CD4-positive, alpha-beta memory T cell (primary cell): ENCODE measurements around the gene CNTD1. TPM values are rescaled to one million over a fixed set of nuclear protein-coding genes. Genes with fewer than 3 reads are reported as not detected.
"Not testable (repeated sequence)": the region's sequence is repeated elsewhere in the genome, so short reads cannot be mapped to it uniquely, and the experiment has no call there.

Experiments
- CTCF ChIA-PET: fragments of 350-600 bp; sonication (Branson Sonifier 250); formaldehyde crosslinking; loops from one replicate; lab custom pipeline; 2021; ENCODE audit warnings: inconsistent platforms; ENCODE audit not compliant: partially characterized antibody; lab: Charles Lee
- POLR2A ChIA-PET: fragments of 350-600 bp; sonication (Branson Sonifier 250); formaldehyde crosslinking; loops from one replicate; lab custom pipeline; 2021; ENCODE audit not compliant: partially characterized antibody; lab: Charles Lee
- DNase-seq, 5 donors: peaks; one replicate each; pipeline versions ENCODE4 v3.0.0 to v3.0.0-alpha.2; 2020 to 2022; ENCODE audit warnings: mixed read lengths in 1 of 5
- H3K27ac ChIP-seq: one replicate; pipeline ENCODE4 v1.7.0; 2013; ENCODE audit warnings: low read depth, low read length
- H3K27me3 ChIP-seq: 2 replicates; pipeline ENCODE4 v1.7.0; 2013; ENCODE audit warnings: mild to moderate bottlenecking, low read length, moderate library complexity; ENCODE audit not compliant: insufficient read depth
- H3K36me3 ChIP-seq: 2 replicates; pipeline ENCODE4 v1.7.0; 2013; ENCODE audit warnings: mild to moderate bottlenecking, low read length, moderate library complexity; ENCODE audit not compliant: insufficient read depth
- H3K4me1 ChIP-seq: 2 replicates; pipeline ENCODE4 v1.7.0; 2013; ENCODE audit warnings: mild to moderate bottlenecking, low read length, moderate library complexity; ENCODE audit not compliant: insufficient read depth
- H3K4me3 ChIP-seq, 2 donors: one replicate each; pipeline ENCODE4 v1.7.0; 2013; ENCODE audit warnings: low read length in 2 of 2, mild to moderate bottlenecking in 1 of 2
- H3K9me3 ChIP-seq, 2 donors: one replicate each; pipeline ENCODE4 v1.7.0; 2013; ENCODE audit warnings: low read length in 2 of 2, control low read depth in 1 of 2; ENCODE audit not compliant: control insufficient read depth in 1 of 2
- H3K27ac Mint-ChIP-seq, 7 donors: one replicate each; pipeline ENCODE4 v1.8.0; 2020 to 2021; ENCODE audit warnings: mixed read lengths in 7 of 7, mild to moderate bottlenecking in 6 of 7, inconsistent platforms in 3 of 7, moderate library complexity in 3 of 7
- H3K27me3 Mint-ChIP-seq, 2 donors: one replicate each; pipeline ENCODE4 v1.8.0; 2020 to 2021; ENCODE audit warnings: mixed read lengths in 2 of 2
- H3K36me3 Mint-ChIP-seq, 2 donors: one replicate each; pipeline ENCODE4 v1.8.0; 2020 to 2021; ENCODE audit warnings: mixed read lengths in 2 of 2, inconsistent platforms in 1 of 2, mild to moderate bottlenecking in 1 of 2
- H3K4me1 Mint-ChIP-seq, 4 donors: one replicate each; pipeline ENCODE4 v1.8.0; 2020 to 2021; ENCODE audit warnings: mixed read lengths in 4 of 4, mild to moderate bottlenecking in 1 of 4
- H3K4me3 Mint-ChIP-seq, 8 donors: one replicate each; pipeline ENCODE4 v1.8.0; 2020 to 2021; ENCODE audit warnings: mixed read lengths in 8 of 8, mild to moderate bottlenecking in 7 of 8, moderate library complexity in 6 of 8, inconsistent platforms in 3 of 8
- H3K9me3 Mint-ChIP-seq, 8 donors: one replicate each; pipeline ENCODE4 v1.8.0; 2020 to 2021; ENCODE audit warnings: mixed read lengths in 8 of 8, mild to moderate bottlenecking in 5 of 8, inconsistent platforms in 3 of 8, moderate library complexity in 1 of 8
- intact Hi-C: fragments of 100-400 bp; cut with micrococcal nuclease; formaldehyde crosslinking; loops from one replicate; pipeline ENCODE4 v1.15.1; 2023
- polyA plus RNA-seq, 2 donors: library from polyadenylated mRNA; unstranded; fragments of 300-500 nt; fragmentation: Illumina TruSeq; gene quantifications; one replicate each; pipeline ENCODE4 v1.2.3, GENCODE V29; 2021
- total RNA-seq, 2 experiments: library from RNA; stranded (reverse); gene quantifications; one replicate each; pipeline ENCODE4 v1.2.3, GENCODE V29; 2021

Gene CNTD1
- total and polyA plus RNA-seq, 4 experiments from 2014 or later: 0.22 to 0.43 TPM; not detected in 2

GRCh38 chr17:42769964-42770363 is 28.7 kb upstream of the CNTD1 start:
- H3K9me3 ChIP-seq, intact Hi-C loops, H3K27ac ChIP-seq, POLR2A ChIA-PET, H3K9me3 Mint-ChIP-seq, H3K27me3 Mint-ChIP-seq, H3K27ac Mint-ChIP-seq, H3K27me3 ChIP-seq, H3K4me3 ChIP-seq, H3K4me3 Mint-ChIP-seq, H3K36me3 ChIP-seq, DNase-seq: not testable (repeated sequence)
- H3K4me1 ChIP-seq: peaks cover 17% of the 10 kb centered on the region
- CTCF ChIA-PET: interaction anchor here (0.7 kb wide), 1 partner anchor 10 kb away, joined by 4 read pairs; no protein-coding TSS in a partner anchor
- Mint-ChIP-seq H3K36me3 (peaks cover 10 to 11% of the 10 kb centered on the region in 2 donors), H3K4me1 (peaks cover 11 to 28% (median 19%) of the 10 kb centered on the region in 4 donors)

- Histone ChIP-seq H3K4me1 (peaks cover 17% of the 10 kb centered on the region), H3K36me3 (peaks cover 11% of the 10 kb centered on the region), H3K27me3 (no peaks in the 10 kb centered on the region), H3K4me3 (peak overlapping the region; percentile 90 to 100), H3K9me3 (no peaks in the 10 kb centered on the region), H3K27ac (peak overlapping the region; percentile 81)
- H3K27ac Mint-ChIP-seq: peak overlapping the region; percentile 91 to 99 (median 98)
- no peaks in the 10 kb centered on the region for H3K9me3 Mint-ChIP-seq
- DNase-seq: no peak
- peaks cover 28 to 34% of the 10 kb centered on the region in 2 donors for H3K36me3 Mint-ChIP-seq
- CTCF ChIA-PET: interaction anchor here (1.2 to 3.0 kb wide), 7 partner anchors 9 to 225 kb away, joined by 3 to 16 read pairs (median 6); partner anchors contain the start of genes BECN1, PSMC3IP and RPL27
- H3K4me1 Mint-ChIP-seq: peaks cover 11 to 28% (median 19%) of the 10 kb centered on the region in 4 donors
- H3K4me3 Mint-ChIP-seq: peak overlapping the region; percentile 98 to 99 (median 99)
- POLR2A ChIA-PET: interaction anchor here (0.7 to 2.3 kb wide), 14 partner anchors 9 to 588 kb away, joined by 3 to 27 read pairs (median 6); partner anchors contain the start of genes BECN1, CNTD1, COA3 and PSMC3IP
- intact Hi-C loops: loop anchor here (1.0 kb wide), 1 partner anchor 164 kb away; the partner anchor contains the start of genes RETREG3 and TUBG1
- H3K27me3 Mint-ChIP-seq: peaks cover under 1% of the 10 kb centered on the region in 2 donors
Measured at GRCh38 chr17:42772945-42773289, 25.7 kb upstream of the CNTD1 start.

GRCh38 chr17:42773290-42774035 is 25.2 kb upstream of the CNTD1 start, which contains the start of gene VPS25:
Gene VPS25 (plus strand): TSS chr17:42773449. CDS start chr17:42773476, 27 bp downstream.
- Histone ChIP-seq H3K4me1 (peaks cover 17% of the 10 kb centered on the region), H3K9me3 (no peaks in the 10 kb centered on the region), H3K27ac (peak within 1 kb of the TSS; percentile 81), H3K27me3 (no peaks in the 10 kb centered on the region), H3K4me3 (peak within 1 kb of the TSS; percentile 90 to 100), H3K36me3 (peaks cover 16% of the 10 kb centered on the region)
- H3K4me1 Mint-ChIP-seq: peaks cover 11 to 28% (median 19%) of the 10 kb centered on the region in 4 donors
- H3K27me3 Mint-ChIP-seq: no peaks in the 10 kb centered on the region
- intact Hi-C loops: loop anchor here (1.0 kb wide), 1 partner anchor 164 kb away; the partner anchor contains the start of genes RETREG3 and TUBG1
- peak; percentile 70 to 77 (median 71) for DNase-seq
- H3K9me3 Mint-ChIP-seq: no peaks in the 10 kb centered on the region
- peaks cover 33 to 39% of the 10 kb centered on the region in 2 donors for H3K36me3 Mint-ChIP-seq
- ChIA-PET CTCF (interaction anchor here (0.9 to 3.0 kb wide), 8 partner anchors 10 to 225 kb away, joined by 3 to 16 read pairs (median 6); partner anchors contain the start of genes BECN1, PSMC3IP and RPL27), POLR2A (interaction anchor here (0.8 to 2.3 kb wide), 17 partner anchors 9 to 588 kb away, joined by 3 to 27 read pairs (median 5); partner anchors contain the start of genes BECN1, CNTD1, COA3 and PSMC3IP)
- H3K4me3 Mint-ChIP-seq: peak within 1 kb of the TSS; percentile 98 to 99 (median 99)
- H3K27ac Mint-ChIP-seq: peak within 1 kb of the TSS; percentile 91 to 99 (median 98)

GRCh38 chr17:42774066-42774745 is 24.5 kb upstream of the CNTD1 start:
- peaks cover 39 to 47% of the 10 kb centered on the region in 2 donors for H3K36me3 Mint-ChIP-seq
- H3K4me3 Mint-ChIP-seq: peak overlapping the region; percentile 98 to 99 (median 99)
- intact Hi-C loops: no loop called here
- Histone ChIP-seq H3K4me1 (peaks cover 17% of the 10 kb centered on the region), H3K9me3 (no peaks in the 10 kb centered on the region), H3K4me3 (peak overlapping the region; percentile 90 to 100), H3K27ac (peak overlapping the region; percentile 81), H3K27me3 (no peaks in the 10 kb centered on the region), H3K36me3 (peaks cover 24% of the 10 kb centered on the region)
- peaks cover 11 to 28% (median 20%) of the 10 kb centered on the region in 4 donors for H3K4me1 Mint-ChIP-seq
- no peak for DNase-seq
- ChIA-PET POLR2A (interaction anchor here (0.9 to 2.3 kb wide), 13 partner anchors 8 to 386 kb away, joined by 3 to 27 read pairs (median 6); partner anchors contain the start of genes BECN1, CNTD1, COA3 and PSMC3IP), CTCF (interaction anchor here (0.9 to 3.0 kb wide), 5 partner anchors 11 to 224 kb away, joined by 3 to 16 read pairs (median 6); partner anchors contain the start of genes BECN1 and RPL27)
- peak overlapping the region; percentile 91 to 99 (median 98) for H3K27ac Mint-ChIP-seq
- H3K27me3 Mint-ChIP-seq: peaks cover 0 to under 1% of the 10 kb centered on the region in 2 donors
- no peaks in the 10 kb centered on the region for H3K9me3 Mint-ChIP-seq

GRCh38 chr17:42775534-42776098 is 23.0 kb upstream of the CNTD1 start:
- Histone ChIP-seq H3K9me3 (no peaks in the 10 kb centered on the region), H3K27me3 (no peaks in the 10 kb centered on the region), H3K27ac (no peak overlapping the region), H3K4me1 (peaks cover 17% of the 10 kb centered on the region), H3K4me3 (no peak overlapping the region), H3K36me3 (peaks cover 28% of the 10 kb centered on the region)
- Mint-ChIP-seq H3K4me3 (peak overlapping the region in 4 of 8 donors; percentile 39 to 99 (median 50)), H3K9me3 (no peaks in the 10 kb centered on the region), H3K27me3 (peaks cover 3 to 7% of the 10 kb centered on the region in 2 donors), H3K4me1 (peaks cover 11 to 30% (median 23%) of the 10 kb centered on the region in 4 donors), H3K27ac (peak overlapping the region in 1 of 7 donors; percentile 65), H3K36me3 (peaks cover 48 to 53% of the 10 kb centered on the region in 2 donors)
- intact Hi-C loops: no loop called here
- DNase-seq: no peak
- ChIA-PET CTCF (no interaction called here), POLR2A (no interaction called here)

- Histone ChIP-seq H3K36me3 (peaks cover 28% of the 10 kb centered on the region), H3K4me3 (no peak overlapping the region), H3K9me3 (no peaks in the 10 kb centered on the region), H3K4me1 (peaks cover 10% of the 10 kb centered on the region), H3K27ac (no peak overlapping the region), H3K27me3 (peaks cover 22% of the 10 kb centered on the region)
- Mint-ChIP-seq H3K27me3 (peaks cover 21 to 24% of the 10 kb centered on the region in 2 donors), H3K4me1 (peaks cover 11 to 31% (median 18%) of the 10 kb centered on the region in 4 donors), H3K36me3 (peaks cover 45 to 49% of the 10 kb centered on the region in 2 donors), H3K9me3 (no peaks in the 10 kb centered on the region), H3K27ac (no peak overlapping the region), H3K4me3 (no peak overlapping the region)
- intact Hi-C loops: no loop called here
- no peak for DNase-seq
- POLR2A ChIA-PET: no interaction called here
- CTCF ChIA-PET: no interaction called here
Measured at GRCh38 chr17:42778570-42778969, 20.1 kb upstream of the CNTD1 start.
